Transverse colon (tissue), 4 donors: ENCODE data around the gene YWHAE. TPM values are rescaled to one million over a fixed set of nuclear protein-coding genes. Genes with fewer than 3 reads are reported as not detected.

Experiments
- DNase-seq: peaks from one replicate; pipeline ENCODE4 v3.0.0-alpha.2; 2019
- H3K27ac ChIP-seq, 4 donors: fragments of 200-600 bp; sonication (generic); 2 replicates each; pipeline ENCODE4 v1.5.1; 2016 to 2018; ENCODE audit warnings: inconsistent platforms in 4 of 4
- H3K27me3 ChIP-seq: fragments of 200-600 bp; sonication (generic); 2 replicates; pipeline ENCODE4 v1.5.1; 2017; ENCODE audit warnings: inconsistent platforms
- H3K36me3 ChIP-seq, 4 donors: fragments of 200-600 bp; sonication (generic); 2 replicates each; pipeline ENCODE4 v1.5.1; 2017 to 2019; ENCODE audit warnings: inconsistent platforms in 4 of 4
- H3K4me1 ChIP-seq, 4 donors: fragments of 200-600 bp; sonication (generic); 2 replicates each; pipeline ENCODE4 v1.5.1; 2017 to 2020; ENCODE audit warnings: inconsistent platforms in 4 of 4
- H3K4me3 ChIP-seq, 4 donors: fragments of 200-600 bp; sonication (generic); 1 replicate in 1 of 4; 2 replicates in 3 of 4; pipeline versions ENCODE4 v1.5.1 to v1.6.1; 2017 to 2019; ENCODE audit warnings: inconsistent platforms in 4 of 4
- H3K9me3 ChIP-seq, 2 donors: fragments of 200-600 bp; sonication (generic); 2 replicates each; pipeline ENCODE4 v1.5.1; 2017 to 2019; ENCODE audit warnings: inconsistent platforms in 2 of 2
- CTCF ChIP-seq, 5 experiments: fragments of 200-600 bp in 3 of 5; fragments of 450-650 bp in 2 of 5; sonication (generic) in 3 of 5; IDR thresholded peaks; 1 replicate in 2 of 5; 2 replicates in 3 of 5; pipeline ENCODE4 v1.5.1; 2016 to 2017; ENCODE audit warnings: antibody characterized with exemption in 5 of 5, inconsistent platforms in 3 of 5, mild to moderate bottlenecking in 2 of 5, moderate library complexity in 1 of 5
- EP300 ChIP-seq: sonication (generic); formaldehyde crosslinking; IDR thresholded peaks from one replicate; pipeline ENCODE4 v1.6.1; 2017; ENCODE audit warnings: antibody characterized with exemption, low read depth
- POLR2A ChIP-seq: fragments of 450-650 bp; IDR thresholded peaks from one replicate; pipeline ENCODE4 v1.6.1; 2016; ENCODE audit warnings: antibody characterized with exemption, mild to moderate bottlenecking, moderate library complexity
- POLR2AphosphoS5 ChIP-seq, 3 donors: sonication (generic); formaldehyde crosslinking; IDR thresholded peaks; one replicate each; pipeline ENCODE4 v1.6.1; 2016; ENCODE audit warnings: antibody characterized with exemption in 3 of 3
- WGBS, 2 donors: methylation state at CpG; one replicate each; pipeline ENCODE4 v1.1.5; 2018; ENCODE audit warnings: low coverage in 1 of 2; 5-methylcytosine and 5-hydroxymethylcytosine counted together
- in situ Hi-C, 4 donors: fragments of 200-750 bp; cut with MboI; loops; one replicate each; pipeline versions ENCODE4 v1.15.0 to v1.15.1; 2017; ENCODE audit warnings: low sequenced_read_pairs in 3 of 4, low pct_ligation_motif_present in 1 of 4, low pct_unique_long_range_greater_than_20kb in 1 of 4
- intact Hi-C: fragments of 100-400 bp; cut with DNase I; formaldehyde crosslinking; loops from one replicate; pipeline ENCODE4 v1.15.1; 2023; ENCODE audit warnings: low total_unique reads
- total RNA-seq, 4 donors: library from RNA; depleted of rRNA; stranded (reverse); fragments of >200 nt; gene quantifications; one replicate each; pipeline ENCODE4 v1.1.0, GENCODE V29; 2016

YWHAE gene
- total RNA-seq, 4 donors from 2014 or later = 158 to 2,397 (median 594) TPM

GRCh38 chr17:1322014-1322428 is 78.0 kb downstream of the YWHAE start:
- intact Hi-C loops = no loop called here

GRCh38 chr17:1315891-1316403 is 84.1 kb downstream of the YWHAE start:
- TF ChIP-seq POLR2AphosphoS5 (IDR thresholded peaks at IDR 0.05) (no peak), EP300 (no peak), CTCF (IDR thresholded peaks at IDR 0.05) (no peak), POLR2A (no peak)
- no peaks in the 10 kb centered on the region for H3K4me1 ChIP-seq
- no peak for DNase-seq
- no peak overlapping the region for H3K4me3 ChIP-seq
- 53% methylated on average over 10 of the region's 10 CpGs; no CpG with 5 or more reads in 1 of the 2 donors for WGBS, 2 donors
- intact Hi-C loops = no loop called here
- H3K27ac ChIP-seq = no peak overlapping the region
- H3K27me3 ChIP-seq = peaks cover 55% of the 10 kb centered on the region
- H3K36me3 ChIP-seq = no peaks in the 10 kb centered on the region
- no peaks in the 10 kb centered on the region for H3K9me3 ChIP-seq
- in situ Hi-C loops = no loop called here

More at GRCh38 chr17:1322014-1322428, 78.0 kb downstream of the YWHAE start:
- in situ Hi-C loops = loop anchor here in 1 of 4 donors (10.0 kb wide), 1 partner anchor 47 kb away; the partner anchor contains the start of genes BHLHA9 and TRARG1
- Histone ChIP-seq H3K36me3 (no peaks in the 10 kb centered on the region), H3K27ac (no peak overlapping the region), H3K27me3 (peaks cover 12% of the 10 kb centered on the region), H3K9me3 (no peaks in the 10 kb centered on the region), H3K4me3 (no peak overlapping the region), H3K4me1 (no peaks in the 10 kb centered on the region)
- TF ChIP-seq POLR2A = no peak
- TF ChIP-seq CTCF (IDR thresholded peaks at IDR 0.05) = no peak
- no peak for TF ChIP-seq POLR2AphosphoS5 (IDR thresholded peaks at IDR 0.05)
- TF ChIP-seq EP300 = no peak
- WGBS, 2 donors = 63 to 71% methylated on average over 1 to 6 of the region's 6 CpGs
- no peak for DNase-seq

- intact Hi-C loops (no loop called here), in situ Hi-C loops (no loop called here)
- H3K27me3 ChIP-seq = peaks cover 53% of the 10 kb centered on the region
- TF ChIP-seq CTCF (IDR thresholded peaks at IDR 0.05) (no peak), POLR2AphosphoS5 (IDR thresholded peaks at IDR 0.05) (no peak), POLR2A (no peak), EP300 (no peak)
- 65% methylated on average over 10 of the region's 10 CpGs; no CpG with 5 or more reads in 1 of the 2 donors for WGBS, 2 donors
- no peak for DNase-seq
- no peak overlapping the region for H3K4me3 ChIP-seq
- H3K36me3 ChIP-seq = no peaks in the 10 kb centered on the region
- no peak overlapping the region for H3K27ac ChIP-seq
- H3K4me1 ChIP-seq = no peaks in the 10 kb centered on the region
- H3K9me3 ChIP-seq = no peaks in the 10 kb centered on the region
These were observed 84.6 kb downstream of the YWHAE start for GRCh38 chr17:1315409-1315808.

GRCh38 chr17:1313270-1314005 is 86.6 kb downstream of the YWHAE start:
- 73 to 81% methylated on average over 5 to 8 of the region's 8 CpGs for WGBS, 2 donors
- intact Hi-C loops = no loop called here
- Histone ChIP-seq H3K4me1 (no peaks in the 10 kb centered on the region), H3K27me3 (peaks cover 43% of the 10 kb centered on the region), H3K27ac (no peak overlapping the region), H3K9me3 (no peaks in the 10 kb centered on the region), H3K36me3 (no peaks in the 10 kb centered on the region), H3K4me3 (no peak overlapping the region)
- DNase-seq = no peak
- in situ Hi-C loops = no loop called here
- no peak for TF ChIP-seq POLR2AphosphoS5 (IDR thresholded peaks at IDR 0.05)
- TF ChIP-seq EP300 = no peak
- TF ChIP-seq POLR2A = no peak
- no peak for TF ChIP-seq CTCF (IDR thresholded peaks at IDR 0.05)
